Measurements from ENCODE around the gene PLXNA2. TPM values are rescaled to one million over a fixed set of nuclear protein-coding genes. Genes with fewer than 3 reads are reported as not detected.

Gene PLXNA2
- total RNA-seq, 1 donor from 2014 or later: 1.7 TPM

GRCh38 chr1:208239473-208240381 is 4.5 kb downstream of the PLXNA2 start:
- H4K20me1 ChIP-seq (ENCODE audit: low read depth): peaks cover 14% of the 10 kb centered on the region
- Mint-ChIP-seq H3K4me3 (no peak overlapping the region), H3K9me3 (no peaks in the 10 kb centered on the region), H3K4me1 (peaks cover 81% of the 10 kb centered on the region), H3K27me3 (ENCODE audit: insufficient read depth, low read depth) (peaks cover 6% of the 10 kb centered on the region), H3K27ac (peak overlapping the region; percentile 82), H3K36me3 (peaks cover 2% of the 10 kb centered on the region)
- no peak overlapping the region for H3K27ac ChIP-seq
- H2AFZ ChIP-seq (replicated peaks): no peak overlapping the region
- peaks cover 21% of the 10 kb centered on the region for H3F3A ChIP-seq (ENCODE audit: low read depth)
- H3K4me2 ChIP-seq: peak overlapping the region; percentile 19
- H3K9me3 ChIP-seq (ENCODE audit: low read depth): no peaks in the 10 kb centered on the region
- no peaks in the 10 kb centered on the region for H3K36me3 ChIP-seq
- H3K4me3 ChIP-seq: no peak overlapping the region
- no peak for TF ChIP-seq EZH2phosphoT487 (IDR thresholded peaks at IDR 0.05)
- no peak for TF ChIP-seq CTCF (IDR thresholded peaks at IDR 0.05)
- TF ChIP-seq EZH2 (IDR thresholded peaks at IDR 0.05): no peak
- H3K9ac ChIP-seq: no peak overlapping the region
- peak; percentile 35 for DNase-seq (ENCODE audit: low spot score)
- peaks cover 2% of the 10 kb centered on the region for H3K79me2 ChIP-seq (ENCODE audit: low read depth)
- peaks cover 31% of the 10 kb centered on the region for H3K27me3 ChIP-seq
- peaks cover 63% of the 10 kb centered on the region for H3K4me1 ChIP-seq

- TF ChIP-seq CTCF (IDR thresholded peaks at IDR 0.05) (peak; percentile 73), EZH2 (IDR thresholded peaks at IDR 0.05) (no peak), EZH2phosphoT487 (IDR thresholded peaks at IDR 0.05) (no peak)
- peaks cover 2% of the 10 kb centered on the region for H3K79me2 ChIP-seq (ENCODE audit: low read depth)
- DNase-seq (ENCODE audit: low spot score): peak; percentile 74
- no peak overlapping the region for H3K4me3 ChIP-seq
- Mint-ChIP-seq H3K27me3 (ENCODE audit: insufficient read depth, low read depth) (peaks cover 4% of the 10 kb centered on the region), H3K9me3 (no peaks in the 10 kb centered on the region), H3K4me3 (no peak overlapping the region), H3K36me3 (peaks cover 2% of the 10 kb centered on the region), H3K27ac (no peak overlapping the region), H3K4me1 (peaks cover 84% of the 10 kb centered on the region)
- no peak overlapping the region for H3K9ac ChIP-seq
- peaks cover 14% of the 10 kb centered on the region for H4K20me1 ChIP-seq (ENCODE audit: low read depth)
- peaks cover 67% of the 10 kb centered on the region for H3K4me1 ChIP-seq
- H3K27ac ChIP-seq: no peak overlapping the region
- H3K36me3 ChIP-seq: no peaks in the 10 kb centered on the region
- H3K4me2 ChIP-seq: no peak overlapping the region
- H3K27me3 ChIP-seq: peaks cover 27% of the 10 kb centered on the region
- H3F3A ChIP-seq (ENCODE audit: low read depth): peaks cover 17% of the 10 kb centered on the region
- H3K9me3 ChIP-seq (ENCODE audit: low read depth): no peaks in the 10 kb centered on the region
- no peak overlapping the region for H2AFZ ChIP-seq (replicated peaks)
Observed at GRCh38 chr1:208238710-208239472, 5.3 kb downstream of the PLXNA2 start.

- peaks cover 4% of the 10 kb centered on the region for H3K27me3 Mint-ChIP-seq (ENCODE audit: insufficient read depth, low read depth)
- H3K4me3 Mint-ChIP-seq: no peak overlapping the region
- no peak for DNase-seq (ENCODE audit: low spot score)
- H4K20me1 ChIP-seq (ENCODE audit: low read depth): peaks cover 11% of the 10 kb centered on the region
- H2AFZ ChIP-seq (replicated peaks): no peak overlapping the region
- H3K36me3 Mint-ChIP-seq: peaks cover 2% of the 10 kb centered on the region
- no peak overlapping the region for H3K9ac ChIP-seq
- TF ChIP-seq EZH2phosphoT487 (IDR thresholded peaks at IDR 0.05) (no peak), EZH2 (IDR thresholded peaks at IDR 0.05) (no peak), CTCF (IDR thresholded peaks at IDR 0.05) (no peak)
- no peaks in the 10 kb centered on the region for H3K79me2 ChIP-seq (ENCODE audit: low read depth)
- H3F3A ChIP-seq (ENCODE audit: low read depth): peaks cover 25% of the 10 kb centered on the region
- no peaks in the 10 kb centered on the region for H3K9me3 Mint-ChIP-seq
- no peak overlapping the region for H3K27ac Mint-ChIP-seq
- no peak overlapping the region for H3K27ac ChIP-seq
- no peak overlapping the region for H3K4me2 ChIP-seq
- H3K9me3 ChIP-seq (ENCODE audit: low read depth): no peaks in the 10 kb centered on the region
- no peak overlapping the region for H3K4me3 ChIP-seq
- H3K27me3 ChIP-seq: peaks cover 13% of the 10 kb centered on the region
- peaks cover 92% of the 10 kb centered on the region for H3K4me1 Mint-ChIP-seq
- peaks cover 76% of the 10 kb centered on the region for H3K4me1 ChIP-seq
- H3K36me3 ChIP-seq: no peaks in the 10 kb centered on the region
Observed at GRCh38 chr1:208237241-208237640, 6.9 kb downstream of the PLXNA2 start.
